Fibroblast of lung (primary cell): Measurements from ENCODE around the gene RTN4RL1. TPM values are rescaled to one million over a fixed set of nuclear protein-coding genes. Genes with fewer than 3 reads are reported as not detected.

ENCODE experiments used
- DNase-seq, 2 donors: peaks; one replicate each; pipeline versions ENCODE4 v3.0.0 to v3.0.0-alpha.2; 2010; ENCODE audit warnings: low read depth in 2 of 2
- H2AFZ ChIP-seq: 2 replicates; pipeline ENCODE4 v1.5.1; 2012; ENCODE audit warnings: low read length, control low read depth, inconsistent platforms
- H3K27ac ChIP-seq: 2 replicates; pipeline ENCODE4 v1.5.1; 2011; ENCODE audit warnings: low read length, control low read depth; ENCODE audit not compliant: insufficient read depth
- H3K27me3 ChIP-seq: 2 replicates; pipeline ENCODE4 v1.5.1; 2011; ENCODE audit warnings: mild to moderate bottlenecking, low read length; ENCODE audit not compliant: control insufficient read depth, insufficient read depth
- H3K36me3 ChIP-seq: 2 replicates; pipeline ENCODE4 v1.5.1; 2011; ENCODE audit warnings: low read length; ENCODE audit not compliant: control insufficient read depth, insufficient read depth
- H3K4me1 ChIP-seq: 2 replicates; pipeline ENCODE4 v1.5.1; 2011; ENCODE audit warnings: low read length; ENCODE audit not compliant: control insufficient read depth, insufficient read depth; ENCODE audit errors: extremely low read depth
- H3K4me2 ChIP-seq: 2 replicates; pipeline ENCODE4 v1.5.1; 2011; ENCODE audit warnings: low read length, control low read depth; ENCODE audit not compliant: insufficient read depth; ENCODE audit errors: extremely low read depth
- H3K4me3 ChIP-seq, 4 experiments: fragments of 200-600 bp in 1 of 4; sonication (generic) in 1 of 4; replicated peaks in 1 of 4; 2 replicates each; pipeline ENCODE4 v1.5.1; 2011 to 2016; ENCODE audit warnings: low read length in 4 of 4, low read depth in 3 of 4, mild to moderate bottlenecking in 3 of 4, control low read depth in 2 of 4, inconsistent platforms in 1 of 4, mixed read lengths in 1 of 4; ENCODE audit not compliant: insufficient read depth in 1 of 4; ENCODE audit errors: control extremely low read depth in 1 of 4
- H3K79me2 ChIP-seq: 2 replicates; pipeline ENCODE4 v1.5.1; 2012; ENCODE audit warnings: mild to moderate bottlenecking, low read length, inconsistent platforms; ENCODE audit not compliant: control insufficient read depth, insufficient read depth
- H3K9ac ChIP-seq: 2 replicates; pipeline ENCODE4 v1.5.1; 2011; ENCODE audit warnings: mild to moderate bottlenecking, low read length, control low read depth; ENCODE audit not compliant: insufficient read depth
- H3K9me3 ChIP-seq: 2 replicates; pipeline ENCODE4 v1.5.1; 2012; ENCODE audit warnings: low read depth, low read length; ENCODE audit not compliant: control insufficient read depth, insufficient read depth
- H4K20me1 ChIP-seq: 2 replicates; pipeline ENCODE4 v1.5.1; 2011; ENCODE audit warnings: low read length; ENCODE audit not compliant: control insufficient read depth, insufficient read depth; ENCODE audit errors: extremely low read depth
- CTCF ChIP-seq, 2 donors: IDR thresholded peaks in 1 of 2; conservative IDR thresholded peaks in 1 of 2; 1 replicate in 1 of 2; 2 replicates in 1 of 2; pipeline ENCODE4 v1.5.1; 2011 to 2012; ENCODE audit warnings: low read length in 2 of 2, control low read depth in 1 of 2, inconsistent platforms in 1 of 2, low read depth in 1 of 2, mild to moderate bottlenecking in 1 of 2
- EZH2 ChIP-seq: IDR thresholded peaks from 2 replicates; pipeline ENCODE4 v1.5.1; 2012; ENCODE audit warnings: low read length, control low read depth, mild to moderate bottlenecking; ENCODE audit errors: missing control alignments
- polyA minus RNA-seq: library from RNA; depleted of rRNA, polyadenylated mRNA; stranded (reverse); fragments of >200 nt; gene quantifications from 2 replicates; pipeline ENCODE4 v1.2.3, GENCODE V29; 2011; ENCODE audit warnings: low replicate concordance
- polyA plus RNA-seq, 2 donors: library from polyadenylated mRNA; depleted of rRNA in 1 of 2; stranded (reverse) in 1 of 2; unstranded in 1 of 2; fragments of >200 nt; gene quantifications; 2 replicates each; pipeline ENCODE4 v1.2.1, GENCODE V29; 2011 to 2012; ENCODE audit warnings: missing spikeins in 1 of 2
- total RNA-seq: library from RNA; depleted of rRNA; stranded (reverse); fragments of >200 nt; gene quantifications from 2 replicates; pipeline ENCODE4 v1.2.1, GENCODE V29; 2014

Gene RTN4RL1, protein sequence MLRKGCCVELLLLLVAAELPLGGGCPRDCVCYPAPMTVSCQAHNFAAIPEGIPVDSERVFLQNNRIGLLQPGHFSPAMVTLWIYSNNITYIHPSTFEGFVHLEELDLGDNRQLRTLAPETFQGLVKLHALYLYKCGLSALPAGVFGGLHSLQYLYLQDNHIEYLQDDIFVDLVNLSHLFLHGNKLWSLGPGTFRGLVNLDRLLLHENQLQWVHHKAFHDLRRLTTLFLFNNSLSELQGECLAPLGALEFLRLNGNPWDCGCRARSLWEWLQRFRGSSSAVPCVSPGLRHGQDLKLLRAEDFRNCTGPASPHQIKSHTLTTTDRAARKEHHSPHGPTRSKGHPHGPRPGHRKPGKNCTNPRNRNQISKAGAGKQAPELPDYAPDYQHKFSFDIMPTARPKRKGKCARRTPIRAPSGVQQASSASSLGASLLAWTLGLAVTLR
- total RNA-seq, result 0.51 and 0.83 TPM in 2 replicates
- polyA plus RNA-seq, result 0.14 and 0.39 TPM in 2 replicates
- 0.40 and 0.76 TPM in 2 replicates for polyA plus RNA-seq (2012)
- 0.20 TPM in 1 of 2 replicates, not detected in the other for polyA minus RNA-seq

DNA sequence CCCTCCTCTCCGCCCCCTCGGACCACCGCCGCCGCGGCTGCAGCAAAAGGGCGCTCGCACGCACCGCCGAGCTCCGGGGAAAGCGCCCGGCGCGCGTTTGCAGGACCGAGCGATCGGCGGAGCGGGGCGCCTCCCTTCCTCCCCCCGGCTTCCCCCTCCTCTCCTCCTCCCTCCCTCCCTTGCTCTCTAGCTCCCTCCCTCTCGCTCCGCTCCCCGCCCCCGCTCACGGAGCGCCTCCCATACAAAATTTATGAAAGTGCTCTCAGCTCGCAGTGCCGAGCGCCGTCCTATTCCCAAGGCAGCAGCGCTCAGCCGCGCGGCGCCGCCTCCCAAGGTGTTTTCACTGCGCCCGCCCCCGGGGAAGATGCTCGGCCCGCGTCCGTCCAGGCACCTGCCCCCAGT, at the start of gene RTN4RL1:
TSS of gene RTN4RL1 (minus strand) at position 115 of the 402 bp plus-strand sequence. CDS start 469 bp downstream, outside the sequence.
- Histone ChIP-seq H3K9me3 (no peaks in the 10 kb centered on the region), H3K4me2 (peak within 1 kb of the TSS; percentile 92), H3K79me2 (no peaks in the 10 kb centered on the region), H3K36me3 (no peaks in the 10 kb centered on the region), H3K27ac (no peak within 1 kb of the TSS), H3K27me3 (peaks cover 20% of the 10 kb centered on the region), H2AFZ (peak within 1 kb of the TSS; percentile 41), H3K4me3 (peak within 1 kb of the TSS; percentile 19 to 51 (median 42)), H3K9ac (peak within 1 kb of the TSS; percentile 16), H4K20me1 (no peaks in the 10 kb centered on the region), H3K4me1 (peaks cover 13% of the 10 kb centered on the region)
- TF ChIP-seq EZH2, result no peak
- TF ChIP-seq CTCF (conservative IDR thresholded peaks at IDR 0.05 in 1 of 2, IDR thresholded peaks at IDR 0.05 in 1 of 2; ENCODE audit: low read depth in 1 of 2, low read length in 2 of 2), result no peak
- peak; percentile 57 to 68 for DNase-seq

DNA sequence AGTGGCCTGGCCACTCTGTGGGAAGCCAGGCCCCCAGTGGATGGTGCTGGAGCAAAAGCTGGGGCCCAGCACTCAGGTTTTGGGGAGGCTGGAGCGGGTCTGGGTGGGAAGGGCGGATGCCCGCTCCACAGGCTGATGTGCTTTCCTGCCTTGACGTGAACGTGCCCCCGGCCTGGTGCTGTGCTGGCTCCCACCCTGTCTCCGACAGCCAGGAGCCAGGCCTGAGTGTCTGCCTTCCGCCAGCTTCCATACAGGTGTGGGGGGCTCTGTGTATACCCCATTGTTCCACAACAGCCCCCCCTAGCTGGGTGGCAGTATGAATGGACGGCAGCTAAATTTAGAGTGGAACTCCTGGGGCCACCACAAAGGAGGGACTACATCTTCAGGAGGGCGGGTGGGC, 49.8 kb upstream of the RTN4RL1 start:
- Histone ChIP-seq H3K4me2 (no peak overlapping the region), H3K9ac (no peak overlapping the region), H3K4me1 (peaks cover 46% of the 10 kb centered on the region), H3K27me3 (no peaks in the 10 kb centered on the region), H3K27ac (no peak overlapping the region), H3K79me2 (no peaks in the 10 kb centered on the region), H3K4me3 (no peak overlapping the region), H3K36me3 (peaks cover 6% of the 10 kb centered on the region), H2AFZ (no peak overlapping the region), H3K9me3 (no peaks in the 10 kb centered on the region), H4K20me1 (no peaks in the 10 kb centered on the region)
- DNase-seq, result no peak
- TF ChIP-seq EZH2 (no peak), CTCF (conservative IDR thresholded peaks at IDR 0.05 in 1 of 2, IDR thresholded peaks at IDR 0.05 in 1 of 2; ENCODE audit: low read depth in 1 of 2, low read length in 2 of 2) (no peak)

DNA sequence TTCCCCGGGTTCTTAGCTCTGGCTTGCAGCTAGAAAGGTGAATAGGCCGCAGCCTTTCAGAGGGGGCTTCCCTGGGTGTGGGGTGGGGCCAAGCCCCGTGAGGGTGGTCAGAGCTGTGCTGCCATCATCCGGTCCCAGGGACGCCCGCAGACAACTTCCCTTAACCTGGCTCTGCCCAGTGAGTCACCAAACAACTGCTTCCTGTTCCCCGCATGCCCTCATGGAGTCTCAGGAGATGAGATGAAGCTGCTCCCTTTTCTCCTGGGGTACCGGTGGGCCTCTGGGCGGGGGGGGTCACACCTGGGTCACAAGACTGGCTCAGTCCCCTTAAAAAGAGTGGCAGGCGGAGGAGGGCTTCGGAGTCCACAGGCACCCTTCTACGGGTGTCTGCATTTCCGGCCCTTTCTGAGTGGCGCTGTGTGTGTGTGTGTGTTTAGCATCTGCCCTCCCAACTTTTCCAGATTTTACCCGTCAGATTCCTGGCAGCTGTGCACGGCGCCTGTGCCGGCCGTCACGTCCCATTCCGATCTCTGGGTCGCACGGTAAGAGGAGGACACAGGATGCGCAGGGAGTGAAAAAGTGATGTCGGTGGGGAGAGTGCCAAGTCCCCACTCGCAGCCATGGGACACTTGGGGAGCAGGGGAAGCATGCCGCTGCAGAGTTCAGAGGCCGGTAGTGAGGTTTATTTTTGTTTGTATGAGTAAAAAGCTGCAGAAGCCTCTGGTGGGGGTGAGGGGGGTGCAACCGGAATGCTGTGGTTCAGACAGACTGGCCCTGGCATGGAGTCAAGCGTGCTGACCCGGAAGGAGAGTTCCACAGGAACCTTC, 46.5 kb upstream of the RTN4RL1 start:
- H3K27me3 ChIP-seq, result no peaks in the 10 kb centered on the region
- peak overlapping the region; percentile 68 for H3K9ac ChIP-seq
- H3K4me2 ChIP-seq, result peak overlapping the region; percentile 51
- no peaks in the 10 kb centered on the region for H3K9me3 ChIP-seq
- peak in 1 of 2 donors; percentile 16 for TF ChIP-seq CTCF (conservative IDR thresholded peaks at IDR 0.05 in 1 of 2, IDR thresholded peaks at IDR 0.05 in 1 of 2; ENCODE audit: low read depth in 1 of 2, low read length in 2 of 2)
- no peak for TF ChIP-seq EZH2
- H3K4me3 ChIP-seq, result no peak overlapping the region
- H3K79me2 ChIP-seq, result no peaks in the 10 kb centered on the region
- H4K20me1 ChIP-seq, result no peaks in the 10 kb centered on the region
- H3K27ac ChIP-seq, result peak overlapping the region; percentile 96
- peak; percentile 76 to 87 for DNase-seq
- H2AFZ ChIP-seq, result no peak overlapping the region
- H3K36me3 ChIP-seq, result peaks cover 3% of the 10 kb centered on the region
- H3K4me1 ChIP-seq, result peaks cover 66% of the 10 kb centered on the region
